DOHH2 (cell line): Measurements from ENCODE around the gene CLCN3.

ENCODE experiments used
- EZH2phosphoT487 ChIP-seq: fragments of 200-600 bp; sonication (generic); IDR thresholded peaks from 2 replicates; pipeline ENCODE4 v1.6.1; 2017; ENCODE audit warnings: borderline replicate concordance, mild to moderate bottlenecking, antibody characterized with exemption, low read length, moderate library complexity, mixed read lengths
- TF ChIP-seq, protein P1 (sequence below): fragments of 200-600 bp; sonication (generic); IDR thresholded peaks from one replicate; pipeline ENCODE4 v1.5.1; 2014; ENCODE audit warnings: antibody characterized with exemption, mild to moderate bottlenecking, low read depth, low read length; ENCODE audit not compliant: poor library complexity, severe bottlenecking

- TF ChIP-seq, protein P1, sequence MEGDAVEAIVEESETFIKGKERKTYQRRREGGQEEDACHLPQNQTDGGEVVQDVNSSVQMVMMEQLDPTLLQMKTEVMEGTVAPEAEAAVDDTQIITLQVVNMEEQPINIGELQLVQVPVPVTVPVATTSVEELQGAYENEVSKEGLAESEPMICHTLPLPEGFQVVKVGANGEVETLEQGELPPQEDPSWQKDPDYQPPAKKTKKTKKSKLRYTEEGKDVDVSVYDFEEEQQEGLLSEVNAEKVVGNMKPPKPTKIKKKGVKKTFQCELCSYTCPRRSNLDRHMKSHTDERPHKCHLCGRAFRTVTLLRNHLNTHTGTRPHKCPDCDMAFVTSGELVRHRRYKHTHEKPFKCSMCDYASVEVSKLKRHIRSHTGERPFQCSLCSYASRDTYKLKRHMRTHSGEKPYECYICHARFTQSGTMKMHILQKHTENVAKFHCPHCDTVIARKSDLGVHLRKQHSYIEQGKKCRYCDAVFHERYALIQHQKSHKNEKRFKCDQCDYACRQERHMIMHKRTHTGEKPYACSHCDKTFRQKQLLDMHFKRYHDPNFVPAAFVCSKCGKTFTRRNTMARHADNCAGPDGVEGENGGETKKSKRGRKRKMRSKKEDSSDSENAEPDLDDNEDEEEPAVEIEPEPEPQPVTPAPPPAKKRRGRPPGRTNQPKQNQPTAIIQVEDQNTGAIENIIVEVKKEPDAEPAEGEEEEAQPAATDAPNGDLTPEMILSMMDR, result no peak
- no peak for TF ChIP-seq EZH2phosphoT487
Measured at GRCh38 chr4:169677150-169677748, 56.9 kb downstream of the CLCN3 start.
